ENCODE data around the gene RAB11B. TPM values are rescaled to one million over a fixed set of nuclear protein-coding genes. Genes with fewer than 3 reads are reported as not detected.
"Not testable (repeated sequence)": the region's sequence is repeated elsewhere in the genome, so short reads cannot be mapped to it uniquely, and the experiment has no call there.

Gene RAB11B
- total and polyA plus RNA-seq, 5 experiments from 2014 or later, result 46.9 to 112 (median 73.6) TPM

- Mint-ChIP-seq H3K27ac (no peak overlapping the region), H3K4me3 (no peak overlapping the region), H3K9me3 (no peaks in the 10 kb centered on the region), H3K4me1 (peaks cover 5 to 13% (median 7%) of the 10 kb centered on the region in 4 donors), H3K27me3 (no peaks in the 10 kb centered on the region), H3K36me3 (peaks cover 0 to 4% (median 3%) of the 10 kb centered on the region in 3 donors)
- ATAC-seq (no peak), DNase-seq (no peak)
- POLR2A ChIA-PET, result no interaction called here
These were observed 16.0 kb upstream of the RAB11B start for GRCh38 chr19:8373867-8374813.

GRCh38 chr19:8375766-8376165 is 14.4 kb upstream of the RAB11B start:
- H3K27me3 Mint-ChIP-seq, H3K36me3 Mint-ChIP-seq, DNase-seq, POLR2A ChIA-PET, H3K4me3 Mint-ChIP-seq, H3K9me3 Mint-ChIP-seq, ATAC-seq, H3K27ac Mint-ChIP-seq: not testable (repeated sequence)
- H3K4me1 Mint-ChIP-seq, result peaks cover 7 to 13% (median 7%) of the 10 kb centered on the region in 4 donors

GRCh38 chr19:8376373-8376974 is 13.7 kb upstream of the RAB11B start:
- H3K27ac Mint-ChIP-seq, result peak overlapping the region in 1 of 10 donors; percentile 21
- H3K9me3 Mint-ChIP-seq, H3K4me3 Mint-ChIP-seq, DNase-seq, H3K27me3 Mint-ChIP-seq, H3K36me3 Mint-ChIP-seq, ATAC-seq: not testable (repeated sequence)
- POLR2A ChIA-PET, result interaction anchor here (1.5 kb wide), 1 partner anchor 70 kb away, joined by 3 read pairs; no protein-coding TSS in a partner anchor
- H3K4me1 Mint-ChIP-seq, result peaks cover 7 to 13% (median 7%) of the 10 kb centered on the region in 4 donors

GRCh38 chr19:8377598-8377997 is 12.6 kb upstream of the RAB11B start:
- POLR2A ChIA-PET, result interaction anchor here (0.7 to 1.5 kb wide), 2 partner anchors 48 to 69 kb away, joined by 3 to 4 read pairs; no protein-coding TSS in a partner anchor
- peak overlapping the region in 1 of 10 donors; percentile 20 for H3K27ac Mint-ChIP-seq
- DNase-seq (no peak), ATAC-seq (no peak)
- no peaks in the 10 kb centered on the region for H3K27me3 Mint-ChIP-seq
- H3K36me3 Mint-ChIP-seq, result peaks cover 0 to 9% (median 3%) of the 10 kb centered on the region in 3 donors
- peaks cover 7 to 13% (median 7%) of the 10 kb centered on the region in 4 donors for H3K4me1 Mint-ChIP-seq
- H3K9me3 Mint-ChIP-seq, result peaks cover 0 to 2% (median 0%) of the 10 kb centered on the region in 9 donors
- no peak overlapping the region for H3K4me3 Mint-ChIP-seq

GRCh38 chr19:8379156-8379891 is 10.8 kb upstream of the RAB11B start:
- POLR2A ChIA-PET, result interaction anchor here (0.9 to 1.0 kb wide), 2 partner anchors 11 to 65 kb away, joined by 4 to 5 read pairs; partner anchors contain the start of gene RAB11B
- ATAC-seq, H3K36me3 Mint-ChIP-seq, H3K27ac Mint-ChIP-seq, DNase-seq, H3K27me3 Mint-ChIP-seq, H3K4me3 Mint-ChIP-seq, H3K9me3 Mint-ChIP-seq: not testable (repeated sequence)
- peaks cover 6 to 11% (median 7%) of the 10 kb centered on the region in 4 donors for H3K4me1 Mint-ChIP-seq

GRCh38 chr19:8384569-8384968 is 5.6 kb upstream of the RAB11B start:
- H3K27me3 Mint-ChIP-seq, DNase-seq, H3K36me3 Mint-ChIP-seq, ATAC-seq, POLR2A ChIA-PET, H3K4me3 Mint-ChIP-seq, H3K4me1 Mint-ChIP-seq, H3K9me3 Mint-ChIP-seq: not testable (repeated sequence)
- peak overlapping the region in 1 of 10 donors; percentile 88 for H3K27ac Mint-ChIP-seq

- H3K27me3 Mint-ChIP-seq, H3K4me1 Mint-ChIP-seq, POLR2A ChIA-PET, H3K9me3 Mint-ChIP-seq, H3K36me3 Mint-ChIP-seq, H3K4me3 Mint-ChIP-seq, ATAC-seq, DNase-seq: not testable (repeated sequence)
- H3K27ac Mint-ChIP-seq, result peak overlapping the region in 1 of 10 donors; percentile 11
These were observed 5.1 kb upstream of the RAB11B start for GRCh38 chr19:8385103-8385502.

- not testable (repeated sequence) for H3K4me3 Mint-ChIP-seq
These were observed 4.6 kb upstream of the RAB11B start for GRCh38 chr19:8385566-8385965.

GRCh38 chr19:8386419-8386818 is 3.7 kb upstream of the RAB11B start:
- H3K27me3 Mint-ChIP-seq, H3K9me3 Mint-ChIP-seq, H3K27ac Mint-ChIP-seq, H3K4me3 Mint-ChIP-seq, H3K36me3 Mint-ChIP-seq, ATAC-seq, POLR2A ChIA-PET, DNase-seq: not testable (repeated sequence)
- H3K4me1 Mint-ChIP-seq, result peaks cover 3 to 17% (median 11%) of the 10 kb centered on the region in 4 donors

More at GRCh38 chr19:8385566-8385965, 4.6 kb upstream of the RAB11B start:
- DNase-seq, H3K9me3 Mint-ChIP-seq, H3K36me3 Mint-ChIP-seq, H3K4me1 Mint-ChIP-seq, H3K27me3 Mint-ChIP-seq, ATAC-seq, POLR2A ChIA-PET: not testable (repeated sequence)
- H3K27ac Mint-ChIP-seq, result peak overlapping the region in 1 of 10 donors; percentile 11

- H3K27me3 Mint-ChIP-seq, result no peaks in the 10 kb centered on the region
- H3K36me3 Mint-ChIP-seq, result peaks cover 0 to 7% (median 0%) of the 10 kb centered on the region in 3 donors
- peaks cover 6 to 23% (median 16%) of the 10 kb centered on the region in 4 donors for H3K4me1 Mint-ChIP-seq
- POLR2A ChIA-PET, result interaction anchor here (0.6 kb wide), 1 partner anchor 69 kb away, joined by 7 read pairs; no protein-coding TSS in a partner anchor
- H3K9me3 Mint-ChIP-seq, result peaks cover 0 to 4% (median 0%) of the 10 kb centered on the region in 9 donors
- H3K4me3 Mint-ChIP-seq, result no peak overlapping the region
- H3K27ac Mint-ChIP-seq, result peak overlapping the region in 1 of 10 donors; percentile 46
- ATAC-seq (no peak), DNase-seq (no peak)
These were observed 3.2 kb upstream of the RAB11B start for GRCh38 chr19:8386990-8387389.

- DNase-seq (no peak), ATAC-seq (no peak)
- Mint-ChIP-seq H3K4me1 (peaks cover 10 to 30% (median 23%) of the 10 kb centered on the region in 4 donors), H3K36me3 (peaks cover 0 to 7% (median 1%) of the 10 kb centered on the region in 3 donors), H3K4me3 (peak overlapping the region in 5 of 10 donors; percentile 30 to 63 (median 45)), H3K27ac (peak overlapping the region in 3 of 10 donors; percentile 6 to 53 (median 13)), H3K9me3 (peaks cover 0 to 4% (median 0%) of the 10 kb centered on the region in 9 donors), H3K27me3 (no peaks in the 10 kb centered on the region)
- POLR2A ChIA-PET, result interaction anchor here (0.6 to 1.2 kb wide), 3 partner anchors 56 to 98 kb away, joined by 3 to 5 read pairs (median 4); partner anchors contain the start of gene HNRNPM
These were observed 2.2 kb upstream of the RAB11B start for GRCh38 chr19:8387688-8388611.

Data from naive thymus-derived CD8-positive, alpha-beta T cell (primary cell).